OCI-LY3 (cell line): ENCODE data around the gene HDAC4.

Experiments
- H2AFZ ChIP-seq: fragments of 200-600, 300-600 bp; shearing (Covaris generic); 2 replicates; pipeline ENCODE4 v1.6.0; 2014; ENCODE audit warnings: antibody characterized with exemption, low read depth, low read length
- H3K27ac ChIP-seq: fragments of 200-600, 300-600 bp; sonication (generic); 2 replicates; pipeline ENCODE4 v1.5.1; 2014; ENCODE audit warnings: mild to moderate bottlenecking, low read length, moderate library complexity, mixed read lengths
- H3K27me3 ChIP-seq: fragments of 200-600, 300-600 bp; sonication (generic); 2 replicates; pipeline ENCODE4 v1.6.1; 2014; ENCODE audit warnings: low read depth, low read length, mixed read lengths
- H3K36me3 ChIP-seq: fragments of 200-600, 300-600 bp; sonication (generic); replicated peaks from 2 replicates; pipeline ENCODE3; 2014; ENCODE audit warnings: low read depth, low read length, mixed read lengths
- H3K4me1 ChIP-seq: fragments of 300-600, 200-600 bp; sonication (generic); 2 replicates; pipeline ENCODE4 v1.6.1; 2014; ENCODE audit warnings: low read length, mixed read lengths
- H3K4me2 ChIP-seq: fragments of 200-600, 300-600 bp; sonication (generic); 2 replicates; pipeline ENCODE4 v1.6.1; 2014; ENCODE audit warnings: low read length, mixed read lengths
- H3K4me3 ChIP-seq: fragments of 300-600, 200-600 bp; sonication (generic); 2 replicates; pipeline ENCODE4 v1.5.1; 2014; ENCODE audit warnings: antibody characterized with exemption, mild to moderate bottlenecking, low read length, moderate library complexity
- H3K79me2 ChIP-seq: fragments of 300-600, 200-600 bp; shearing (Covaris generic); 2 replicates; pipeline ENCODE4 v1.6.1; 2014; ENCODE audit warnings: mild to moderate bottlenecking, low read length, mixed read lengths
- H3K9ac ChIP-seq: fragments of 300-600, 200-600 bp; shearing (Covaris generic); 2 replicates; pipeline ENCODE4 v1.6.0; 2014; ENCODE audit warnings: mild to moderate bottlenecking, low read length, moderate library complexity
- H3K9me3 ChIP-seq: fragments of 200-600, 300-600 bp; shearing (Covaris generic); 2 replicates; pipeline ENCODE4 v1.6.1; 2014; ENCODE audit warnings: low read length, mixed read lengths; ENCODE audit not compliant: insufficient read depth
- H4K20me1 ChIP-seq: fragments of 200-600, 300-600 bp; sonication (generic); 2 replicates; pipeline ENCODE4 v1.6.1; 2016; ENCODE audit warnings: low read length, mixed read lengths; ENCODE audit not compliant: insufficient read depth
- EZH2phosphoT487 ChIP-seq: fragments of 200-600 bp; shearing (Covaris generic); IDR thresholded peaks from 2 replicates; pipeline ENCODE4 v1.6.1; 2018; ENCODE audit warnings: antibody characterized with exemption, mixed run types, low read depth
- TF ChIP-seq, protein P1 (sequence below): fragments of 200-600, 300-600 bp; sonication (generic); IDR thresholded peaks from 2 replicates; pipeline ENCODE4 v1.5.1; 2014; ENCODE audit warnings: antibody characterized with exemption, low read length, low read depth

HDAC4 gene

DNA sequence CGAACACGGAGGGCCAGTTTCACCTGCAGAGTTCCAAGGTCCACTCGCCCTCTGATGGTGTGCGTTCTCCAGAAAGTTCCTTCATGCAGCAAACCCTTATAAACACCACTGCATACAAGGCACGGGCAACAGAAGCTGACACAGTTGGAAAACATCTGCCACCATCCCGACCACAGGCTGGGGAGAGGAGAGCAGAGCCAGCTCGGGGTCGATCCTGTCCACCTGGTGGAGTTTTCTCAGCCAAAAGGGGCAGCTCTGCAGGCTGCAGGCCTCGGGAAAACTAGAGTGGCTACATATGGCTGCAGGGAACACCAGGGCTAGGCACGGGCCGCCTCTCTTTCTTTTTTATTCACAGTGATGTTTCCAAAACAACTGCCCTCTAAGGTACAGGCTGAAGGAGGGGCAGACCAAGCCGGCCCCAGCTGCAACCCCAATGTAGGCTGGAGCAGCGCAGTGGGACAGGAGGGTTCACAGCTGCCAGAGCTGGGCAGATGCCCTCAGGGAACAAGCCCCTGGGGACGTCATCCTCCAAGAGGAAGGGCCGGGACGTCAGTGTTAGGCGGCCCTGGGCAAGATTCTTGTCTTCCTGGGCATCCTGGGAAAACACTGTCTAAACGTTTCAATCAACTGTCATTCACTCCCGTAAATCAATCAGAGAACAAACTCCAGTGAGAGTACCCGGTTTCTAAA is 278.3 kb downstream of the HDAC4 start:
- Histone ChIP-seq H3K27ac (no peak overlapping the region), H3K9me3 (no peaks in the 10 kb centered on the region), H2AFZ (no peak overlapping the region), H3K27me3 (no peaks in the 10 kb centered on the region), H3K4me3 (no peak overlapping the region), H3K36me3 (peaks cover 10% of the 10 kb centered on the region), H3K4me1 (no peaks in the 10 kb centered on the region), H3K4me2 (no peak overlapping the region), H3K79me2 (no peaks in the 10 kb centered on the region), H3K9ac (no peak overlapping the region), H4K20me1 (no peaks in the 10 kb centered on the region)
- TF ChIP-seq, protein P1, sequence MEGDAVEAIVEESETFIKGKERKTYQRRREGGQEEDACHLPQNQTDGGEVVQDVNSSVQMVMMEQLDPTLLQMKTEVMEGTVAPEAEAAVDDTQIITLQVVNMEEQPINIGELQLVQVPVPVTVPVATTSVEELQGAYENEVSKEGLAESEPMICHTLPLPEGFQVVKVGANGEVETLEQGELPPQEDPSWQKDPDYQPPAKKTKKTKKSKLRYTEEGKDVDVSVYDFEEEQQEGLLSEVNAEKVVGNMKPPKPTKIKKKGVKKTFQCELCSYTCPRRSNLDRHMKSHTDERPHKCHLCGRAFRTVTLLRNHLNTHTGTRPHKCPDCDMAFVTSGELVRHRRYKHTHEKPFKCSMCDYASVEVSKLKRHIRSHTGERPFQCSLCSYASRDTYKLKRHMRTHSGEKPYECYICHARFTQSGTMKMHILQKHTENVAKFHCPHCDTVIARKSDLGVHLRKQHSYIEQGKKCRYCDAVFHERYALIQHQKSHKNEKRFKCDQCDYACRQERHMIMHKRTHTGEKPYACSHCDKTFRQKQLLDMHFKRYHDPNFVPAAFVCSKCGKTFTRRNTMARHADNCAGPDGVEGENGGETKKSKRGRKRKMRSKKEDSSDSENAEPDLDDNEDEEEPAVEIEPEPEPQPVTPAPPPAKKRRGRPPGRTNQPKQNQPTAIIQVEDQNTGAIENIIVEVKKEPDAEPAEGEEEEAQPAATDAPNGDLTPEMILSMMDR: no peak
- no peak for TF ChIP-seq EZH2phosphoT487

DNA sequence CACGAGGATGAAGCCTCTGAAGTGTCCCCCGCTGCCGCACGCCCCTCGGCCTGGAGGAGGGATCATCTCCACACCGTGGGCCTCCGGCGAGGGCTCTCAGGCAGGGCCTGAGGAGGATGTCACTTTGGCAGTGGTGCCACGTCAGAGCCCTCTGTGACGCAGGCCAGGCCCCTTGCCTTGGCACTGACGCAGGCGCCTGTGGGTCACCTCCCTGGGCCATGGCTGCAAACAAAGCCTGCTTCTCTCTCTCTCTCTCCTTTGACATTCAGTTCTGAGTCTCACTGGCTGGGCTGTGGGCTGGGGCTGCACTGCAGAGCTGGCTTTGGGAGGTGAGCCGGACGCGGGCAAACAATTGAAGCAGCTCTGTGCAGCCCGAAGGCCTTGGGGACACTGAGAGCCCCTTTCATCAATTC is 279.2 kb downstream of the HDAC4 start:
- Histone ChIP-seq H3K27me3 (no peaks in the 10 kb centered on the region), H3K9ac (no peak overlapping the region), H3K4me1 (no peaks in the 10 kb centered on the region), H3K4me2 (no peak overlapping the region), H3K27ac (no peak overlapping the region), H3K36me3 (peaks cover 10% of the 10 kb centered on the region), H2AFZ (no peak overlapping the region), H4K20me1 (no peaks in the 10 kb centered on the region), H3K4me3 (no peak overlapping the region), H3K79me2 (no peaks in the 10 kb centered on the region), H3K9me3 (no peaks in the 10 kb centered on the region)
- no peak for TF ChIP-seq EZH2phosphoT487
- TF ChIP-seq, protein P1: no peak

DNA sequence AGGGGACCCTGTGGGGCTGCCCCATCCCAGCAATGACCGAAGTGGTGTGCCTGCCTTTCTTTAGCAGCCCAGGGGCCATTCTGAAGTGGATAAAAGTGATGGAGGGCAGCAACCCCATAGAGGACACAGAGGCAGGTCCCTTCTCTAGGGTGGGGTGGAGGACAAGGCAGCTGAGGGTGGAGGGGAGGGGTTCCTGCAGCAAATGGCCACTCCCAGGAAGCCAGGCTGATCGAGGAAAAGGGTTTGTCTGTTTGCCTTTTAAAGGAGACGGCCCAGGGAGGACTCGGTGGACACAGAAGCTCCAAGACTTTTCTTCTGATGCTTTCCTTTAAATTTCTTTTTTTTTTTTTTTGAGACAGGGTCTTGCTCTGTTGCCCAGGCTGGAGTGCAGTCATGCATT is 280.2 kb downstream of the HDAC4 start:
- TF ChIP-seq EZH2phosphoT487: no peak
- TF ChIP-seq, protein P1: no peak
- Histone ChIP-seq H3K4me3 (no peak overlapping the region), H3K4me2 (no peak overlapping the region), H3K27me3 (no peaks in the 10 kb centered on the region), H3K79me2 (no peaks in the 10 kb centered on the region), H3K27ac (no peak overlapping the region), H3K9ac (no peak overlapping the region), H4K20me1 (no peaks in the 10 kb centered on the region), H2AFZ (no peak overlapping the region), H3K4me1 (no peaks in the 10 kb centered on the region), H3K36me3 (peaks cover 10% of the 10 kb centered on the region), H3K9me3 (no peaks in the 10 kb centered on the region)

DNA sequence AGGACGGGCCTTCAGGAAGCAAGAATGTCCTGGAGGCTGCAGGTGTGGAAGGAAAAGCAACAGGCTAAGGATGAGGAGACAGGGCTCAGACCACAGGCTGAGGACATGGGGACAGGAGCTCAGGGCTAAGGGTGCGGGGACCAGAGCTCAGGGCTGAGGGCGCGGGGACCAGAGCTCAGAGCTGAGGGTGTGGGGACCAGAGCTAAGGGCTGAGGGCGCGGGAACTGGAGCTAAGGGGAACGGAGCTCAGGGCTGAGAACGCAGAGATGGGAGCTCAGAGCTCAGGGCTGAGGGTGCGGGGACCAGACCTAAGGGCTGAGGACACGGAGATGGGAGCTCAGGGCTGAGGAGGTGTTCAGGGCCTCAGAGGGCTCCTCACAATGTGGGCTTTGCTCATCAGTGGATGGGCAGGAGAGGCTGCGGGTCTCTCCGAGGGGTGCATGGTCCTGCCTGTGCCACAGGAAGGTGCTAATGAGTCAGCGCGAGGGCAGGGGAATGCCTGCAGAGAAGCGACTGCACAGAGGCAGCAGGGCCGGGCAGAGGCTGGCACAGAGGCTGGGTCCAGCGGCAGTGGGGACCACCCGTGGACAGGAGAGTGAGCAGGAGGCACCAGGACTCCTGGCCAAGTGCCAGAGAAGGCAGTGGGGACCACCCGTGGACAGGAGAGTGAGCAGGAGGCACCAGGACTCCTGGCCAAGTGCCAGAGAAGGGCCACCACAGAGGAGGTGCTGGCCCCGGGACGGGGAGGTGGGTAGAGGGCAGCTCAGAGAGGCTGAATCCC is 281.3 kb downstream of the HDAC4 start:
- Histone ChIP-seq H3K36me3 (peaks cover 3% of the 10 kb centered on the region), H3K4me2 (no peak overlapping the region), H3K9me3 (no peaks in the 10 kb centered on the region), H2AFZ (no peak overlapping the region), H3K79me2 (no peaks in the 10 kb centered on the region), H3K4me3 (no peak overlapping the region), H4K20me1 (no peaks in the 10 kb centered on the region), H3K27ac (no peak overlapping the region), H3K27me3 (no peaks in the 10 kb centered on the region), H3K9ac (no peak overlapping the region), H3K4me1 (no peaks in the 10 kb centered on the region)
- TF ChIP-seq, protein P1: no peak
- TF ChIP-seq EZH2phosphoT487: no peak
